ENCODE results near the gene ZNF878. TPM values are rescaled to one million over a fixed set of nuclear protein-coding genes. Genes with fewer than 3 reads are reported as not detected.

Gene ZNF878
- total RNA-seq (2022) (0.49 and 0.66 TPM in 2 replicates), Bru-seq, nascent RNA (percentile 39 among the genes with signal in this experiment), BruChase-seq, experiment 1, labeled RNA remaining after a 6-hour chase (percentile 41 among the genes with signal in this experiment), BruChase-seq, experiment 2, labeled RNA remaining after a 2-hour chase (percentile 45 among the genes with signal in this experiment)
- long read RNA-seq: 0 reads

DNA sequence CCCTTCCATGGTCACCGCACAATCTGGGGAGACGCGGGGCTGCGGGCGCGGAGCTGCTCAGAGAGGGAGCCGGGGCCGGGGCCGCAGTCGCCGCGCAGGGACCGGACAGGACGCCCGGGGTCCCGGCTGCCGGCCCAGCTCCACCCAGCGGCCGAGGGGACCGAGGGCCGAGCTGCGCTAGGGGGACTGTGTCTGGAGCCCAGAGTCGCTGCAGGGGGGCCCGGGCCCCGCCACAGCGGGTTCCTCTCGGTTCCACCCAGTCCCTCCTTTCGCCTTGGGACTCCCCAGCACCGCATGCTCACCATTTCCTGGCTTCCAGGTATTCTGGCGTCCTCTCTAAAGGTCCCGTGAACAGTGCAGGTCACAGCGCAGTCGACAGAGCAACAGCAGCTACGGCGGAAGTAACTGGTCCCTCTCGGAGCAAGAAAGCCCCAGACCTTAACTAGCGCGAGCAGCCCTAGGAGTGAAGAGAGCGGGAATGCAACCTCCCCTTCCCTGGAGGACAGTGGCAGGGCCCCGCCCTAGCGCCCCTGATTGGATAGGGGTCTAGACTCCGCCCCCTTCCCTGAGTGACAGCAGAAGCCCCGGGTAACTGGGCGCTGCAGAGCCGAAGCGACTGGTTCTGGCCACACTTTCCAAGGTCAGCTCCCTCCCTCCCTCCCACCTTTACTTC, at the start of gene ZNF878:
TSS of gene ZNF878 (minus strand) at position 465 of the 673 bp plus-strand sequence. CDS start at position 305, 160 bp downstream.
- Mint-ChIP-seq H3K4me1 (ENCODE audit: low read depth, unreplicated experiment) (peaks cover 7% of the 10 kb centered on the region), H3K27me3 (ENCODE audit: unreplicated experiment) (no peaks in the 10 kb centered on the region)

DNA sequence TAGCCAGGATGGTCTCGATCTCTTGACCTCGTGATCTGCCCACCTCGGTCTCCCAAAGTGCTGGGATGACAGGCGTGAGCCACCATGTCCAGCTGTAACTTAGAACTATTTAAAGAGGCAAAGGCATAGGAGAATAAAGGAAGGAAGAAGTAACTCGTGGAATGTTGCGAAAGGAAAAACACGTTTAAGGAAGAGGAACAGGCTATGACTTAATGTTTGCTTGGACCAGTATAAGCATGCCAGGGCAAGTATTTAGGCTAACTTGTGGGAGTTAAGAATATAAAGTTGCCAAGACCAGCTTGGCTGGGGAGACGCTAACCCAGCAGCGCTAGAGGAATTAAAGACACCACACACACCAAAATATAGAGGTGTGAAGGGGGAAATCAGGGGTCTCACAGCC, 45.3 kb upstream of the ZNF878 start:
- BruUV-seq (replicated peaks): no TSS peak
- TF ChIP-seq, protein P1, sequence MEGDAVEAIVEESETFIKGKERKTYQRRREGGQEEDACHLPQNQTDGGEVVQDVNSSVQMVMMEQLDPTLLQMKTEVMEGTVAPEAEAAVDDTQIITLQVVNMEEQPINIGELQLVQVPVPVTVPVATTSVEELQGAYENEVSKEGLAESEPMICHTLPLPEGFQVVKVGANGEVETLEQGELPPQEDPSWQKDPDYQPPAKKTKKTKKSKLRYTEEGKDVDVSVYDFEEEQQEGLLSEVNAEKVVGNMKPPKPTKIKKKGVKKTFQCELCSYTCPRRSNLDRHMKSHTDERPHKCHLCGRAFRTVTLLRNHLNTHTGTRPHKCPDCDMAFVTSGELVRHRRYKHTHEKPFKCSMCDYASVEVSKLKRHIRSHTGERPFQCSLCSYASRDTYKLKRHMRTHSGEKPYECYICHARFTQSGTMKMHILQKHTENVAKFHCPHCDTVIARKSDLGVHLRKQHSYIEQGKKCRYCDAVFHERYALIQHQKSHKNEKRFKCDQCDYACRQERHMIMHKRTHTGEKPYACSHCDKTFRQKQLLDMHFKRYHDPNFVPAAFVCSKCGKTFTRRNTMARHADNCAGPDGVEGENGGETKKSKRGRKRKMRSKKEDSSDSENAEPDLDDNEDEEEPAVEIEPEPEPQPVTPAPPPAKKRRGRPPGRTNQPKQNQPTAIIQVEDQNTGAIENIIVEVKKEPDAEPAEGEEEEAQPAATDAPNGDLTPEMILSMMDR (IDR thresholded peaks at IDR 0.05; ENCODE audit: unreplicated experiment): no peak
- CTCF ChIA-PET: no interaction called here
- Mint-ChIP-seq H3K4me1 (ENCODE audit: low read depth, unreplicated experiment) (no peaks in the 10 kb centered on the region), H3K27me3 (ENCODE audit: unreplicated experiment) (no peaks in the 10 kb centered on the region), H3K9me3 (ENCODE audit: low read depth, unreplicated experiment) (peaks cover 17% of the 10 kb centered on the region), H3K4me3 (ENCODE audit: low read depth, unreplicated experiment) (no peak overlapping the region), H3K36me3 (ENCODE audit: insufficient read depth, unreplicated experiment) (no peaks in the 10 kb centered on the region), H3K27ac (ENCODE audit: unreplicated experiment) (no peak overlapping the region)
- no peak for DNase-seq
- intact Hi-C loops (cut with micrococcal nuclease; ENCODE audit: unreplicated experiment): no loop called here

More for the DNA sequence above, at the start of gene ZNF878:
- intact Hi-C loops (cut with micrococcal nuclease; ENCODE audit: unreplicated experiment): no loop called here
- TSS peak; percentile 72 for BruUV-seq (replicated peaks)
- TF ChIP-seq, protein P1 (IDR thresholded peaks at IDR 0.05; ENCODE audit: unreplicated experiment): no peak
- Mint-ChIP-seq H3K27ac (ENCODE audit: unreplicated experiment) (peak within 1 kb of the TSS; percentile 49), H3K36me3 (ENCODE audit: insufficient read depth, unreplicated experiment) (peaks cover 12% of the 10 kb centered on the region), H3K9me3 (ENCODE audit: low read depth, unreplicated experiment) (peaks cover 2% of the 10 kb centered on the region), H3K4me3 (ENCODE audit: low read depth, unreplicated experiment) (peak within 1 kb of the TSS; percentile 69)
- CTCF ChIA-PET: interaction anchor here (1.1 kb wide), 1 partner anchor 17 kb away, joined by 3 read pairs; the partner anchor contains the start of gene ZNF433
- DNase-seq: peak; percentile 83

DNA sequence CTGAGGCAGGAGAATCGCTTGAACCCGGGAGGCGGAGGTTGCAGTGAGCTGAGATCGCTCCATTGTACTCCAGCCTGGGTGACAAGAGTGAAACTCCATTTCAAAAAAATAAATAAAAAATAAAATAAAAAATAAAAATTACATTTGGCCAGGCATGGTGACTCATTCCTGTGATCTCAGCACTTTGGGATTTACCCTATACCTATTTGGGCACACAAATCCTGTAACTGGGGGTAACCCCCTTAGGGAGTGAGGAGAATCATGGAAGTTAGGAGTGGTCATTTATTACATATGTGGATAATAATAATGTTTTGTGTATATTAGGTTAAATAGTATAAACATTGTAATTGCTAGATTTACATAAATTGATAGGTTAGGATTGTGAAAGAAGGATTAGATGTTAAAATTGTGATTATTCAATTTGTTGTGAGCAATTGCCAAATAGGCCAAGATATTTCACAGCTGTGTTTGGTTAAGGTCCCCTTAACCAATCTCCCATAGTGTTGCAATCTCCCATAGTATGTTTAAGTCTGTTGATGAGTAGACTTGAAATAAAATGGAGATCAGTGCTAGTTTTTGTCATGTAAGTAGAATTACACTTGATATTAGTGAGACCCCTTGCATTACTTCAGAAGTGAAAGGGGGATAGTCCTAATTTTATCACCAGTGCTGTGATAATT, 42.5 kb upstream of the ZNF878 start:
- Mint-ChIP-seq H3K4me3 (ENCODE audit: low read depth, unreplicated experiment) (no peak overlapping the region), H3K27ac (ENCODE audit: unreplicated experiment) (no peak overlapping the region), H3K27me3 (ENCODE audit: unreplicated experiment) (no peaks in the 10 kb centered on the region), H3K9me3 (ENCODE audit: low read depth, unreplicated experiment) (peaks cover 17% of the 10 kb centered on the region), H3K4me1 (ENCODE audit: low read depth, unreplicated experiment) (no peaks in the 10 kb centered on the region), H3K36me3 (ENCODE audit: insufficient read depth, unreplicated experiment) (no peaks in the 10 kb centered on the region)
- CTCF ChIA-PET: no interaction called here
- intact Hi-C loops (cut with micrococcal nuclease; ENCODE audit: unreplicated experiment): no loop called here
- TF ChIP-seq, protein P1 (IDR thresholded peaks at IDR 0.05; ENCODE audit: unreplicated experiment): no peak
- no TSS peak for BruUV-seq (replicated peaks)
- no peak for DNase-seq

DNA sequence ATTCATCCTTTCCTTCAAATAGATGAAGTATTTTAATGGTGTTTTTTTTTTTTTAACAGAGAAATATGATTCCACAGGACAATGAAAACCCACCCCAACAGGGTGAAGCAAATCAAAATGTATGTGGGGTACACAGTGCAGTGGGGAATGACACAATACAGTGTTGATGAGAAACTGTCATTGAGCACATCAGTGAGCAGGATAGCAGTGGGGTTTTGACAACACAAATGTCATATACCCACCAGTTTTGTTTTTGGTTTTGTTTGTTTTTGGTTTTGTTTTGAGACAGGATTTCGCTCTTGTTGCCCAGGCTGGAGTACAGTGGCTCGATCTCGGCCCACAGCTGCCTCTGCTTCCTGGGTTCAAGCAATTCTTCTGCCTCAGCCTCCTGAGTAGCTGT, 41.0 kb upstream of the ZNF878 start:
- no peaks in the 10 kb centered on the region for H3K4me1 Mint-ChIP-seq (ENCODE audit: low read depth, unreplicated experiment)
- H3K36me3 Mint-ChIP-seq (ENCODE audit: insufficient read depth, unreplicated experiment): no peaks in the 10 kb centered on the region
- TF ChIP-seq, protein P1 (IDR thresholded peaks at IDR 0.05; ENCODE audit: unreplicated experiment): no peak
- no peak for DNase-seq
- intact Hi-C loops (cut with micrococcal nuclease; ENCODE audit: unreplicated experiment): no loop called here
- H3K27ac Mint-ChIP-seq (ENCODE audit: unreplicated experiment): no peak overlapping the region
- no peaks in the 10 kb centered on the region for H3K27me3 Mint-ChIP-seq (ENCODE audit: unreplicated experiment)
- CTCF ChIA-PET: no interaction called here
- no TSS peak for BruUV-seq (replicated peaks)
- H3K4me3 Mint-ChIP-seq (ENCODE audit: low read depth, unreplicated experiment): no peak overlapping the region
- peaks cover 19% of the 10 kb centered on the region for H3K9me3 Mint-ChIP-seq (ENCODE audit: low read depth, unreplicated experiment)
